ENCODE results near the gene DAAM1. TPM values are rescaled to one million over a fixed set of nuclear protein-coding genes. Genes with fewer than 3 reads are reported as not detected.

DAAM1 gene
- polyA plus RNA-seq, 1 donor from 2014 or later: 161 TPM

DNA sequence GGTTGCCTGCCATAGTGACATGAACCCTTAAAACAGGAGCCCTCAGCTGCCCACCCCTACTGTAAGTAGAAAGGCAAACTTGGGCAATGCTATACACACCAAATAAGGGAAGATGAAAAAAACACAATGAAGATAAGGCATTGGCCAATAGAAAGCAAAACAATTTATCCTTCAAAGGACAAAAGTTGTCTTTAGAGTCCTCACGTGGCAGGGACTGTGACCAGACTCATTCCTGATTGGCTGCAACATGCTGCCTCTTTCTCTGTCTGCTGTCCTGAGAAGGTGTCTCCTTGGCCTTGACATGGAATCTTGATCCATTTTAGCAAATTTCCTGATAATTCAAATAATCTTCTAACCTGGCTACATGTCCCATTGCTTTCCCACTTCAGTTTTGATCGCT, 144.8 kb downstream of the DAAM1 start:
- no peak overlapping the region for H3K4me2 ChIP-seq (ENCODE audit: low read length)
- TF ChIP-seq EZH2 (IDR thresholded peaks at IDR 0.05; ENCODE audit: borderline replicate concordance, insufficient read depth, low read length, poor library complexity, severe bottlenecking) (no peak), POLR2AphosphoS5 (IDR thresholded peaks at IDR 0.05) (no peak), MXI1 (conservative IDR thresholded peaks at IDR 0.05; ENCODE audit: poor library complexity, severe bottlenecking) (no peak), RAD21 (conservative IDR thresholded peaks at IDR 0.05) (no peak), TAF1 (IDR thresholded peaks at IDR 0.05; ENCODE audit: low read depth) (no peak), SMC3 (conservative IDR thresholded peaks at IDR 0.05; ENCODE audit: poor library complexity) (no peak), CTCF (IDR thresholded peaks at IDR 0.05; ENCODE audit: poor library complexity, severe bottlenecking) (no peak)
- H3K9me3 ChIP-seq (ENCODE audit: low read length): no peaks in the 10 kb centered on the region

GRCh38 chr14:59333668-59334067, 145.2 kb downstream of the DAAM1 start:
- Histone ChIP-seq H3K9me3 (ENCODE audit: low read length) (no peaks in the 10 kb centered on the region), H2AFZ (ENCODE audit: low read depth, low read length) (no peak overlapping the region), H3K4me2 (ENCODE audit: low read length) (no peak overlapping the region), H3K27me3 (ENCODE audit: insufficient read depth, low read depth, low read length) (no peaks in the 10 kb centered on the region), H3K4me3 (ENCODE audit: low read length) (no peak overlapping the region), H3K9ac (ENCODE audit: low read length) (no peak overlapping the region), H3K27ac (ENCODE audit: low read length) (no peak overlapping the region), H3K79me2 (replicated peaks; ENCODE audit: insufficient read depth, low read length) (no peaks in the 10 kb centered on the region), H3F3A (ENCODE audit: insufficient read depth, low read length, poor library complexity, severe bottlenecking) (no peaks in the 10 kb centered on the region), H4K20me1 (ENCODE audit: insufficient read depth) (no peaks in the 10 kb centered on the region), H3K36me3 (ENCODE audit: insufficient read depth, low read length) (peaks cover 39% of the 10 kb centered on the region), H3K9me2 (ENCODE audit: insufficient read depth, low read length) (no peaks in the 10 kb centered on the region)
- TF ChIP-seq POLR2AphosphoS5 (IDR thresholded peaks at IDR 0.05): no peak
- TF ChIP-seq RAD21 (conservative IDR thresholded peaks at IDR 0.05): no peak
- no peak for TF ChIP-seq MXI1 (conservative IDR thresholded peaks at IDR 0.05; ENCODE audit: poor library complexity, severe bottlenecking)
- no peak for TF ChIP-seq CTCF (IDR thresholded peaks at IDR 0.05; ENCODE audit: poor library complexity, severe bottlenecking)
- TF ChIP-seq EP300 (conservative IDR thresholded peaks at IDR 0.05; ENCODE audit: poor library complexity, severe bottlenecking): no peak
- no peak for TF ChIP-seq TAF1 (IDR thresholded peaks at IDR 0.05; ENCODE audit: low read depth)
- TF ChIP-seq SMC3 (conservative IDR thresholded peaks at IDR 0.05; ENCODE audit: poor library complexity): no peak
- TF ChIP-seq EZH2 (IDR thresholded peaks at IDR 0.05; ENCODE audit: borderline replicate concordance, insufficient read depth, low read length, poor library complexity, severe bottlenecking): no peak
- no peak for TF ChIP-seq REST (IDR thresholded peaks at IDR 0.05; ENCODE audit: borderline replicate concordance)

More for the DNA sequence above, 144.8 kb downstream of the DAAM1 start:
- Histone ChIP-seq H3K9ac (ENCODE audit: low read length) (no peak overlapping the region), H3K9me2 (ENCODE audit: insufficient read depth, low read length) (no peaks in the 10 kb centered on the region), H3K79me2 (replicated peaks; ENCODE audit: insufficient read depth, low read length) (no peaks in the 10 kb centered on the region), H3F3A (ENCODE audit: insufficient read depth, low read length, poor library complexity, severe bottlenecking) (no peaks in the 10 kb centered on the region), H4K20me1 (ENCODE audit: insufficient read depth) (no peaks in the 10 kb centered on the region), H3K4me3 (ENCODE audit: low read length) (no peak overlapping the region), H2AFZ (ENCODE audit: low read depth, low read length) (no peak overlapping the region), H3K27me3 (ENCODE audit: insufficient read depth, low read depth, low read length) (no peaks in the 10 kb centered on the region), H3K27ac (ENCODE audit: low read length) (no peak overlapping the region), H3K36me3 (ENCODE audit: insufficient read depth, low read length) (peaks cover 39% of the 10 kb centered on the region)

Data from neural cell (in vitro differentiated cells).